Stimulated activated CD8-positive, alpha-beta memory T cell treated with anti-CD3 and anti-CD28 coated beads, Interleukin-4, amount 100 ng/mL, for 1 hour (primary cell): ENCODE results near the gene VPS33A.

Experiments
- DNase-seq, 2 donors: peaks; one replicate each; pipeline ENCODE4 v3.0.0-alpha.2; 2020; ENCODE audit warnings: low read depth in 2 of 2, low spot score in 1 of 2

Gene VPS33A

DNA sequence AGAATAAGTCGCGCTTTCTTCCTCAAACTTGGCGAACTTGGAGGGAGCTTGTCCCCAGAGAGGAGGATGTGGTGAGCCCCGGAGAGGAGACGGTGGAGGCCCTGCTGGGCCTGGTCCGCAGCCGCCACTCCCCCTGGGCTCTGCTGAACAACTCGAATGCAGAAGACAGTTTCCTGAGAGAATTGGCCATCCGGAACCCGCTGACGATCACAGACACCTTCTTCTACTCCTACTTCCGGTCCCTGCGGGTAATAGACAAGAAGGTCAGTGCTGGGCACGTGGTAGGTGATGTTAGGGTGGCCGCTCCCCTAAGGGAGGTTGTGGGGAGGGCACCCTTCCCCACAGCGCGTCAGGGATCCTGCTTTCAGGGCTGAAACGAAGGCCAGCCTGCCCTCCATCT lies 81.8 kb downstream of the VPS33A start:
- no peak for DNase-seq

GRCh38 chr12:122183588-122183940 lies 82.7 kb downstream of the VPS33A start:
- no peak for DNase-seq

- DNase-seq = no peak
Observed at GRCh38 chr12:122182887-122183587, 83.3 kb downstream of the VPS33A start, which contains the start of gene LRRC43. LRRC43 (plus strand) TSS chr12:122183123; CDS start chr12:122183145, 22 bp downstream.
